ENCODE results near the gene NDUFB11.

GRCh38 chrX:47184486-47184885, 40.0 kb upstream of the NDUFB11 start:
- TF ChIP-seq POLR2AphosphoS5 (IDR thresholded peaks at IDR 0.05; ENCODE audit: insufficient read depth in 1 of 2, low read depth in 1 of 2) (no peak), CTCF (IDR thresholded peaks at IDR 0.05) (no peak), POLR2A (IDR thresholded peaks at IDR 0.05) (no peak)

Data from vagina (tissue), 2 donors.